Activated effector memory CD4-positive, alpha-beta T cell treated with Interleukin-2 at 50 U/mL for 16 hours (primary cell): ENCODE measurements around the gene TESK2.

Experiments
- DNase-seq: peaks from one replicate; pipeline ENCODE4 v3.0.0-alpha.2; 2020

Gene TESK2

DNA sequence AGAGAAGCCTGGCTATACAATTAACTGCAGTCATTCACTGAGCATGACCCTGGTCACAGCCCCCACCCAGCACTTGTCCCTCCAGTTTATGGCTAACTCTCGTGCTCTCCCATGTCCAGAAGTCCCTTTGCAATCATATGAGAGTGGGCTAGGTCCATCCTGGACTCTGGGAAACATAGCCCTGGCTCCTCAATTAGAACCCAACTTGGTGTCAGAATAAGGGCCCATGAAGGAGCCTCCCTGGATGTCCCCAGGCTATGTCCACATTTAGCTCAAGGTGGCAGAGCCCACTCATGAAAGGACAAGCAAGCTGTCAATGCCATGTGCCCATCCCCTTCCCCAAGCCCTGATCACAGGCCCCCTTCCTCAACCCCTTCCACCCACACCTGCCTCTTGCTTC lies 191.7 kb downstream of the TESK2 start:
- DNase-seq = no peak

GRCh38 chr1:45297666-45298356 lies 193.2 kb downstream of the TESK2 start:
- DNase-seq = no peak
